Sigmoid colon (tissue), 7 donors: ENCODE results near the gene RNF25. TPM values are rescaled to one million over a fixed set of nuclear protein-coding genes. Genes with fewer than 3 reads are reported as not detected.

Experiments
- DNase-seq: peaks from one replicate; pipeline ENCODE4 v3.0.0-alpha.2; 2019
- H3K27ac ChIP-seq, 4 donors: fragments of 200-600 bp; sonication (generic); one replicate each; pipeline ENCODE4 v1.5.1; 2016 to 2019; ENCODE audit warnings: mild to moderate bottlenecking in 1 of 4
- H3K27me3 ChIP-seq, 3 donors: fragments of 200-600 bp; sonication (generic); one replicate each; pipeline ENCODE4 v1.5.1; 2019; ENCODE audit warnings: mild to moderate bottlenecking in 1 of 3
- H3K36me3 ChIP-seq, 4 donors: fragments of 200-600 bp; sonication (generic); one replicate each; pipeline ENCODE4 v1.5.1; 2016 to 2019
- H3K4me1 ChIP-seq, 4 donors: fragments of 200-600 bp; sonication (generic); one replicate each; pipeline ENCODE4 v1.5.1; 2017 to 2019
- H3K4me3 ChIP-seq, 4 donors: fragments of 200-600 bp; sonication (generic); one replicate each; pipeline ENCODE4 v1.5.1; 2017 to 2019; ENCODE audit warnings: mild to moderate bottlenecking in 2 of 4, moderate library complexity in 1 of 4
- H3K9me3 ChIP-seq, 4 donors: fragments of 200-600 bp in 3 of 4; sonication (generic) in 3 of 4; one replicate each; pipeline versions ENCODE4 v1.5.1 to v1.6.1; 2013 to 2019
- CTCF ChIP-seq, 4 experiments: fragments of 450-650 bp in 3 of 4; fragments of 200-600 bp in 1 of 4; IDR thresholded peaks; one replicate each; pipeline ENCODE4 v1.5.1; 2016 to 2019; ENCODE audit warnings: antibody characterized with exemption in 4 of 4, mild to moderate bottlenecking in 3 of 4, moderate library complexity in 2 of 4
- EP300 ChIP-seq, 4 donors: sonication (generic); formaldehyde crosslinking; IDR thresholded peaks; one replicate each; pipeline ENCODE4 v1.6.1; 2017; ENCODE audit warnings: antibody characterized with exemption in 4 of 4
- POLR2A ChIP-seq, 2 donors: fragments of 450-650 bp; IDR thresholded peaks; one replicate each; pipeline ENCODE4 v1.6.1; 2016; ENCODE audit warnings: antibody characterized with exemption in 2 of 2, mild to moderate bottlenecking in 2 of 2, moderate library complexity in 2 of 2
- POLR2AphosphoS5 ChIP-seq, 4 donors: sonication (generic); formaldehyde crosslinking; IDR thresholded peaks; one replicate each; pipeline ENCODE4 v1.6.1; 2017; ENCODE audit warnings: antibody characterized with exemption in 4 of 4
- WGBS, 2 donors: extraction: QIAGEN DNeasy Blood & Tissue Kit; methylation state at CpG; one replicate each; pipeline ENCODE4 v1.1.7; 2013; 5-methylcytosine and 5-hydroxymethylcytosine counted together
- intact Hi-C: fragments of 100-400 bp; cut with DNase I; formaldehyde crosslinking; loops from one replicate; pipeline ENCODE4 v1.15.1; 2023
- polyA plus RNA-seq, 3 donors: library from polyadenylated mRNA; stranded (reverse); fragments of 200-250 nt; gene quantifications; one replicate each; pipeline ENCODE4 v1.2.3, GENCODE V29; 2013
- total RNA-seq, 4 donors: library from RNA; depleted of rRNA; stranded (reverse); fragments of >200 nt; gene quantifications; one replicate each; pipeline ENCODE4 v1.1.0, GENCODE V29; 2016
- donor health status: healthy with polysubstance abuse.
- donor health status: Bipolar disorder and iron deficiency.
- donor health status: healthy.

The RNF25 gene
- total and polyA plus RNA-seq, 7 donors = 6.4 to 24.7 (median 19.2) TPM

- intact Hi-C loops = loop anchor here (1.0 to 5.0 kb wide), 4 partner anchors 71 to 196 kb away; partner anchors contain the start of gene CYP27A1
- 0% methylated on average over 74 of the region's 74 CpGs for WGBS, 2 donors
- TF ChIP-seq POLR2AphosphoS5 (IDR thresholded peaks at IDR 0.05) (peak; percentile 80 to 92 (median 84)), POLR2A (IDR thresholded peaks at IDR 0.05) (peak; percentile 13 to 24), CTCF (IDR thresholded peaks at IDR 0.05) (peak; percentile 83 to 95 (median 90)), EP300 (IDR thresholded peaks at IDR 0.05) (no peak)
Observed at GRCh38 chr2:218710687-218711549, 39.1 kb upstream of the RNF25 start, which contains the start of gene TTLL4. TSS of gene TTLL4 (plus strand) at chr2:218710835. CDS start at chr2:218737677, 26,842 bp downstream.

GRCh38 chr2:218710334-218710686 is 38.5 kb upstream of the RNF25 start:
- TF ChIP-seq POLR2AphosphoS5 (IDR thresholded peaks at IDR 0.05) (no peak), EP300 (IDR thresholded peaks at IDR 0.05) (no peak), CTCF (IDR thresholded peaks at IDR 0.05) (no peak), POLR2A (IDR thresholded peaks at IDR 0.05) (no peak)
- H3K27ac ChIP-seq = peak overlapping the region; percentile 89 to 98 (median 92)
- WGBS, 2 donors = 49 to 55% methylated on average over 14 of the region's 14 CpGs
- intact Hi-C loops = loop anchor here (1.0 to 5.0 kb wide), 3 partner anchors 72 to 197 kb away; partner anchors contain the start of gene CYP27A1
- H3K27me3 ChIP-seq = no peaks in the 10 kb centered on the region
- H3K4me1 ChIP-seq = peaks cover 0 to 11% (median 10%) of the 10 kb centered on the region in 4 donors
- H3K36me3 ChIP-seq = no peaks in the 10 kb centered on the region
- H3K9me3 ChIP-seq = no peaks in the 10 kb centered on the region
- peak overlapping the region in 3 of 4 donors; percentile 67 to 93 (median 77) for H3K4me3 ChIP-seq
- no peak for DNase-seq

More at GRCh38 chr2:218710687-218711549, 39.1 kb upstream of the RNF25 start, which contains the start of gene TTLL4:
- peak within 1 kb of the TSS; percentile 67 to 93 (median 77) for H3K4me3 ChIP-seq
- no peaks in the 10 kb centered on the region for H3K9me3 ChIP-seq
- peaks cover 0 to 11% (median 10%) of the 10 kb centered on the region in 4 donors for H3K4me1 ChIP-seq
- H3K36me3 ChIP-seq = no peaks in the 10 kb centered on the region
- H3K27ac ChIP-seq = peak within 1 kb of the TSS; percentile 89 to 98 (median 92)
- DNase-seq = peak; percentile 99
- H3K27me3 ChIP-seq = no peaks in the 10 kb centered on the region

- TF ChIP-seq EP300 (IDR thresholded peaks at IDR 0.05) (no peak), CTCF (IDR thresholded peaks at IDR 0.05) (no peak), POLR2A (IDR thresholded peaks at IDR 0.05) (no peak), POLR2AphosphoS5 (IDR thresholded peaks at IDR 0.05) (no peak)
- intact Hi-C loops = loop anchor here (1.0 to 5.0 kb wide), 4 partner anchors 72 to 303 kb away; partner anchors contain the start of gene CYP27A1
- DNase-seq = no peak
- no peaks in the 10 kb centered on the region for H3K27me3 ChIP-seq
- H3K9me3 ChIP-seq = no peaks in the 10 kb centered on the region
- no peak overlapping the region for H3K27ac ChIP-seq
- no peaks in the 10 kb centered on the region for H3K36me3 ChIP-seq
- peak overlapping the region in 2 of 4 donors; percentile 67 to 93 for H3K4me3 ChIP-seq
- H3K4me1 ChIP-seq = peaks cover 0 to 11% (median 10%) of the 10 kb centered on the region in 4 donors
- WGBS, 2 donors = 85 to 90% methylated on average over 8 of the region's 8 CpGs
Observed at GRCh38 chr2:218709908-218710307, 38.1 kb upstream of the RNF25 start.

GRCh38 chr2:218708086-218708485 is 36.3 kb upstream of the RNF25 start:
- Histone ChIP-seq H3K27ac (no peak overlapping the region), H3K4me3 (no peak overlapping the region), H3K9me3 (no peaks in the 10 kb centered on the region), H3K36me3 (no peaks in the 10 kb centered on the region), H3K4me1 (peaks cover 0 to 11% (median 10%) of the 10 kb centered on the region in 4 donors), H3K27me3 (no peaks in the 10 kb centered on the region)
- DNase-seq = no peak
- WGBS, 2 donors = 82 to 87% methylated on average over 4 of the region's 4 CpGs
- TF ChIP-seq POLR2AphosphoS5 (IDR thresholded peaks at IDR 0.05) (no peak), EP300 (IDR thresholded peaks at IDR 0.05) (no peak), POLR2A (IDR thresholded peaks at IDR 0.05) (no peak), CTCF (IDR thresholded peaks at IDR 0.05) (no peak)
- intact Hi-C loops = loop anchor here (5.0 kb wide), 1 partner anchor 301 kb away; no protein-coding TSS in a partner anchor
